Hematopoietic multipotent progenitor cell treated with erythropoietin and hydrocortisone succinate and interleukin-3 and kit ligand, for 8 days (in vitro differentiated cells): ENCODE results near the gene PYGB.
A peak's percentile ranks its signal among the peaks of the same experiment; 100 is the strongest.

Experiments
- DNase-seq: peaks from one replicate; pipeline ENCODE4 v3.0.0-alpha.2; 2015

PYGB gene

DNA sequence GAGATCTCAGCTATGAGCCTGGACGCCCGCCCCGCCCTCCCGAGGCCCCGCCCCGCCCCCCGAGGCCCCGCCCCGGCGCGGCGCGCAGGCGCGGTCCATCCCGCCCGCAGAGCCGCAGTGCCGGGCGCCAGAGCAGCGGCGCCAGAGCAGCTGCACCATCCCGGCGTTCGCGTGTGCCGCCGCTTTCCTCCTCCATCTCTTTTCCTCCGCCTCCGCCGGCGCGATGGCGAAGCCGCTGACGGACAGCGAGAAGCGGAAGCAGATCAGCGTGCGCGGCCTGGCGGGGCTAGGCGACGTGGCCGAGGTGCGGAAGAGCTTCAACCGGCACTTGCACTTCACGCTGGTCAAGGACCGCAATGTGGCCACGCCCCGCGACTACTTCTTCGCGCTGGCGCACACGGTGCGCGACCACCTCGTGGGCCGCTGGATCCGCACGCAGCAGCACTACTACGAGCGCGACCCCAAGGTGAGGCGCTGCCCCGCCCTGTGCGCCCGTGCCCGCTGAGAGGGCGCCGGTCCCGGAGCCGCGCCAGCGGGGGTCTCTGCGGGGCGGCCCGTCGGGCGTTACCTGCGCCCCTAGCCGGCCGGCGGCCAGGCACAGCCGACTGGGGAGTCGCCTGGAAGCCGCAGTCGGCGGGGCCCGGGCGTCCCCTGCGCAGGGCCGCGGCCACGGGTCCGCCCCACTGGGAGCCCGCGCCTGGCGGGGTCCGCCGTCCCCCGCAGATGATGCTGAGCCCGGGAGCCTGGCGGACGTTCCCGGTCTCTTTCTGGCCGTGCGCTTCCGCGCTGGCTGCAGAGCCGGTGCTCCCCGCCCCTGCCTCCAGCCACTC lies at the start of gene PYGB:
Gene PYGB, plus strand, starts transcription at position 130 of the 830 bp plus-strand sequence. Its CDS starts 94 bp downstream, at position 224.
- peak; percentile 64 for DNase-seq

DNA sequence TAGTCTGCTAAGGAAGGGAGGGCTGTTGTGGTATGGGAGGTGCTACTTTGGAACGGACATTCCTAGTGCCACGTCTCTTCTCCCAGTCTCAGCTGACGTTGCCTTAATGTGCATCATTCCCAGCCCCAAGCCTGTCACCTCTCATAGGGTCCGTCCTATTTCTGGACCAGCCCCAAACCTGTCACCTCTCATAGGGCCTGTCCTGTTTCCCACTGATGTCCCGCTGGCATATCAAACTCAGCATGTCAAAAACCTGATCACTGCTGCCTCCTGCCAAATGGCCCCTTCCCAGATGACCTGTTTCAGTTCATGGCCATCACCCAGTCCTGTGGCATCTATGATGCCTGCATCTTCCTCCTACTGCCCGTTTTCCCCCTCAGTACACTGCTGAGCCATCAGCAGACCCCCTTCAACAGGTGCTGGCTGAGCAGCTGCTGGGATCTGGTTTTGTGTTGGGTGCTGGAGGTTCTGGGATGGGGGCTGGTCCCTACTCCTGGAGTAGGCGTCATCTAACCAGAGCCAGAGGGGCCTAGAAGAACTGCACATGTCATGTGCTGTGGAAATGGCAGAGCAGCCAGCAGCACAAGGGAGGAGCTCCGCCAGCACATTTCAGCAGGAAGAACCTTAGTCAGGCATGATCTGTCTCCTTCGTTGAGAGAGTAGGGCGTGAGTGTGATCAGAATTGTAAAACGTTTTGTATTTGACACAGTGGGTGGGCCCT lies 49.1 kb upstream of the PYGB start:
- no peak for DNase-seq

DNA sequence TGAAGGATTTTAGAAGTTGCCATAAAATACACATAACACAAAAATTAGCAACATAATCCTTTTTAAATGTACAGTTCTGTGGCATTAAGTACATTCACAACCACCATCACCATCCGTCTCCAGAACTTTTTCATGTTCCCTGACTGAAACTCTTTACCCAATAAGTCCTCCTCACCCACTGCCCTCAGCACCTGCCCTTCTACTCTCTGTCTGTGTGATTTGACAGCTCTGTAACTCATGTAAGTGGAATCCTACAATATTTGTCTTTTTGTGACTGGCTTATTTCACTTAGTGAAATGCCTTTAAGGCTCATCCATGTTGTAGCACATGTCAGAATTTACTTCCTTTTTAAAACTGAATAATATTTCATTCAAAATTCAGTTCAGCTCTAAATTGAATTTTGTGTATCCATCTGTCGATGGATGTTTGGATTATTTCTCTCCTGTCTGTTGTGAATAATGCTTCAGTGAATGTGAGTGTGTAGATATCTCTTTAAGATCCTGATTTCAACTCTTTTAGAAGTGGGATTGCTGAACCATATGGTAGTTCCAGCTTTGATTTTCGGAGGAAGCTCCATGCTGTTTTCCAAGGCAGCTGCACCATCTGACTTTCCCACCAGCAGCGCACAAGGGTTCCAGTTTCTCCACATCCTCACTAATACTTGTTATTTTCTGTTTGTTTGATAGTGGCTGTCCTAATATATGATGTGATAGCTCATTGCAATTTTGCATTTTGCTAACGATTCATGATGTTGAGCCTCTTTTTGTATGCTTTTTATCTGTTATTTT lies 48.2 kb upstream of the PYGB start:
- no peak for DNase-seq

- DNase-seq, result no peak
Observed at GRCh38 chr20:25203089-25203488, 44.8 kb upstream of the PYGB start.

DNA sequence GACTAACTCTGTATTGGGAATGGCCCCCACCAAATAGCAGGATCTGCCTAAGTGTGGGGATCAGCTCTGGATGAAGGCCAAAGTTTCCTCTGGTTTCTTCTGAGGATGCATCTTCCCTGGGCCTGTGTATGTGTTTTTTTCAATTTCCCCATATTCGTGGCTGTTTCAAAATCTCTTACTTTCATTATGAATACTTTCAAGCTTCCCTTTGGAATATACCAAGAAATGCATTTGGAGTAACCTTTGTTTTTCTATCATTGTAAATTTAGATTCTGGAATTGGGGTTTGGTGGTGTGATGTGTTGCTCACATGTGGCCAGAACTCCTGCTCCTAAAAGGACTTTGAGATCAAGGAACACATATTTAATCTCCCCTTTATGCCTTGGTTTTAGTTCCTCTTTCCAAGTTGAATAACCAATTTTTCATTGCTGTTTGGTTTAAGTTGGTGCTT lies 44.0 kb upstream of the PYGB start:
- DNase-seq, result no peak

DNA sequence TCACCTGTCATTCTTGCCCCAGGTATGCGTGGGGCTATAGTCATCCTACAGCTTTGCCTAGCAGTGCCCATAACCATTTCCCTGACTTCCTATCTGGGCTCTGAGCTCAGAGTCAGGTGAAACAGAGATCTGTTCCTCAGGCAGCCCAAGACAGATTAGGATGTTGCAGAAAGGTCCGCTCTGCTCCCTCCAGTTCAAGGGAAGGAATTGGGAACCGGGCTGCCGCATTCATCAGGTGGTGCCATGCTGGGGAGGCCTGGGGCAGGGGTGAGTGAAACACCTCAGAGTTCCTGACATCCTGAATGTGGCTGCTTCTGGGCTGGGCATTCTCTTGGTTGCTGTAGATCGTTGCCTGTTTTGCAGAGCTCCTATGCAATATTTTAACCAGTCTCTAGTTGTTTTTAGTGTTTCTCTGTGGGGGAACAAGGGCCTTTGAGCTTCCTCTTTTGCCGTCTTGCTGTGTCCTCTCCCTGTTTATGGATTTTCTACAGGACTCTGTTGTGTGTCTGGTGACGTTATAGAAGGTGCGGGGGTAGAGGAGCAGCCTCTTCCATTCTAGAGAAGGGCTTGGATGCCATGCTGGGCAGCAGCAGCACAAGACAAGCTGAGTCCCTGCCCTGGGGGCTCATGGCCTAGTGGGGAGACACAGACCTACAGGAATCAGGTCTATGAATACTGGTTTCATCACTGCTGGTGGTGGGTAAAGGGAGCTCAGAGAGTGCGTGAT lies 43.2 kb upstream of the PYGB start:
- DNase-seq, result no peak

- no peak for DNase-seq
Observed at GRCh38 chr20:25205277-25206062, 42.4 kb upstream of the PYGB start.

- DNase-seq, result no peak
Observed at GRCh38 chr20:25206063-25206403, 41.9 kb upstream of the PYGB start.

DNA sequence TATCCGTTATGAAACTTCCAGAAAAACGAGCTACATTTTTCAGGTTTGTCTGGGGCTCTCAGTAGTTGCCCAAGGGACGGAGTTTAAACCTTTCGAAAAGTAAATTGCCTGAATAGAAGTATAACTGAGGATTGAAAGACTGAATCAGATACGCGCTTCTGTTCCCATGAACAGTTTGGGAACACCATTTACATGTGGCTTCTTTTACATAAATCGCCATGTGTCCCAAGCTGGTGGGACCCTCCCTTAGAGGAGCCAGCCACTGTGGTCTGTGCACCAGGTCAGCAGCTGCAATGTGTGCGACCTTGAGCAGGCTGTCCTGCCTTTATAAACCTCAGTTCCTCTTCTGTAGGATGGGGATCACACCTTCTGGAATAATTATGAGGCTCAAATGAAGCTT lies 41.3 kb upstream of the PYGB start:
- no peak for DNase-seq

- no peak for DNase-seq
Observed at GRCh38 chr20:25207149-25207959, 40.5 kb upstream of the PYGB start.

DNA sequence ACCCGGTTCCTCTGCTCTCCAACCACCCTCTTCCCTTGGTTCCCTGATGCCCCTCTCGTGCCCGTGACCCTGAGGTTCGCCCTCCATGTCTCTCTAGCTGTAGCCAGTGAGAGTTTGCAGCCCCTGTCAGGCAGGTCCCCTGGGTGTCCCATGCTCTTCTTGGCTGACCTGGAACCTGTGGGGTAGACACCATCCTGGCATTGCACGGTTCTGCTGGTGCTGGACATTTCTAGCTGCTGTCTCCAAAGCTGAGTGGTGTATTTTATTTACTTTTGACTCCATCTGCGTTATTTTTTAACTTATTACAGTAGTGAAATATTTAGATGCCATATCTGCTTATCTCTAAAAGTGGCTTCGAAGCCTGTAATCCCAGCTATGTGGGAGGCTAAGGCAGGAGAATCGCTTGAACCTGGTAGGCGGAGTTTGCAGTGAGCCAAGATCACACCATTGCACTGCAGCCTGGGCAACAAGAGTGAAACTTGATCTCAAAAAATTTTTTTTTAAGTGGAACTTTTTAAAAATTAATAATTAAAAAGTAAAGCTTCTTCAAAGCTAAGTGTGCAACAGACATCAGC lies 39.8 kb upstream of the PYGB start:
- DNase-seq, result no peak

DNA sequence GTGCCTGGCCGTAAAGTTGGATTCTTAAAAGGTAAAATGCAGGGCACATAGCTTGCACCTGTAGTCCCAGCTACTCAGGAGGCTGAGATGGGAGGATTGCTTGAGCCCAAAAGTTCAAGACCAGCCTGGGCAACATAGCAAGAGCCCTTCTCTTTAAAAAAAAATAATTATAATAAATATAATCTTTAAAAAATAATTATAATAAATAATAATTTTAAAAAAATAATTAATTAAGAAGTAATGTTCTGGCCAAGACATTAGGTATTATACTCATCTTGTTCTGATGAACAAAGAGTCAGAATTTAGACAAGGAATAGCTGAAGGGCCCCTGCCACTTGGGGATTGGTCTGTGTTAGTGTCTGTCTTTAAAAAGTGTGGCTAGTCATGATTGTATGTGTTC lies 38.5 kb upstream of the PYGB start:
- no peak for DNase-seq

GRCh38 chr20:25209911-25210310 lies 38.0 kb upstream of the PYGB start:
- no peak for DNase-seq

DNA sequence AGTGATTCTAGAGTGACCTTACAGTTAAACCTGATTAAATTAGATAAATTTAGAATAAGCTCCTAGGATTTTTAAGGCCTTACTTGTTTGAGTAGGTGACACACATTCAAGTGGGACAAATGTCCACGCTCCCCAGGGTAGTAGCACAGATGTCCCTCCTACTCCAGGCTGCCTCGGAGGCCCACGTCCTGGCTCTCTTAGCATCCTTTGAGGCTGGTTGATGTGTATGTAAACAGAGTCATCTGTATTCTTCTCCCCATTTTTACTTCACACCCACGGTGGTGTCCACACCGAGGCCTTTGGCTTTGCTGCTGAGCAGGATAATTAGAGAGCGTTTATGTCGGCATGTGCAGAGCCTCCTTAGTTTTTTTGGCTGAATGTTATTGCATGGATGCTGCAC lies 36.6 kb upstream of the PYGB start:
- no peak for DNase-seq

- DNase-seq, result no peak
Observed at GRCh38 chr20:25212242-25212641, 35.6 kb upstream of the PYGB start.

DNA sequence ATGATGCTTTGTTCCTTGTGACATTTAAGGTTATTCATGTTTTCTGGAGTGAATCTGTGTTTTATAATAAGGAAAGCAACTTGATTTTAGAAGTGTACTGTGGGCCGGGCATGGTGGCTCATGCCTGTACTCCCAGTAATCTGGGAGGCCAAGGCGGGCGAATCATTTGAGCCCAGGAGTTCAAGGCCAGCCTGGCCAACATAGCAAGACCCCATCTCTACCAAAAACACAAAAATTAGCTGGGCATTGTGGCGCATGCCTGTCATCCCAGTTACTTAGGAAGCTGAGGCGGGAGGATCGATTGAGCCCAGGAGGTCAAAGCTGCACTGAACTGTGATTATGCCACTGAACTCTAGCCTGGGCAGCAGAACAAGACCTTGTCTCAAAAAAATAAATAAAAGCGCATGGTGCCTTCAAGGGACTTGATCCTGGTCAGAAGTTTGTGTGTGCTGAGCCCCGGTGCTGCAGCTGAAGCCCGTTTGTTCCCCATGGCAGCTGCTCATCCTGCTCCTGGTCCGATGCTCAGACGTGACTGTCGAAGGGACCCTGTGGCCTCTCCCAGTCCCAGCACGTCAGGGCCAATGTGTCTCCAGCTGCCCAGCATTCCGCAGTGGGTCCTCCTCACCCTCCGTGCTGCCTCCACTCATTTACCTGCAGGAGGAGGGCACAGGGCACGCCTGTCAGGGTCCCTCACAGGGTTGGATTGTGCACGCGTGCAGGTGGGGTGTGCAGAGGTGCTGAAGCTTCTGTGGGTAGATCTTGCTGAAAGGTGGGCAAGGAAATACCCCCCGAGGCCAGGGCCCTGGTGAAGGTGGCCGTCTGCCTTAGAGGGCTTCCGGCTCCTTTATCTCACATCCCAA lies 34.1 kb upstream of the PYGB start:
- DNase-seq, result no peak

- DNase-seq, result no peak
Observed at GRCh38 chr20:25214426-25214790, 33.5 kb upstream of the PYGB start.

DNA sequence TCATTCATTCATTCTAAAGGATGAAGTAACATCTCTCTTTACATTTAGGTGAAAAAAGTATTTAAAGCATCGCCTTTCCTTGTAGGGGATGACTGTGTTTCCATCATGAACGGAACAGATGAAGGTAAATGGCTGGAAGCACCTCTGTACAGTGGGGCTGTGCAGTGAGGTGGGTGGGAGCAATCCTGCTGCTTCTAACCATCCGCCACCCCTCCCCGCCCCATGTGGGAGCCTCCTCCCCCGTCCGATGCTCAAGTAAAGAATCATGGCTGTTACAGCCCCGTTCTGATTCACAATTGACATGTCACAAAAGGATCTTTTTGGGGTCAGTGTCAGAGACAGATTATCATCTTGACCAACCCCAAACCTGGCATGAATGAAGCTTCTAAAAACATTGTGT lies 33.1 kb upstream of the PYGB start:
- DNase-seq, result no peak

GRCh38 chr20:25215521-25215920 lies 32.4 kb upstream of the PYGB start:
- DNase-seq, result no peak
